Karpas-422 (cell line): ENCODE results near the gene MRFAP1. TPM values are rescaled to one million over a fixed set of nuclear protein-coding genes. Genes with fewer than 3 reads are reported as not detected.

Source experiments
- DNase-seq: peaks from one replicate; pipeline ENCODE4 v3.0.0-alpha.2; 2015
- H2AFZ ChIP-seq: fragments of 200-600 bp; sonication (generic); 2 replicates; pipeline ENCODE4 v1.6.1; 2014; ENCODE audit warnings: antibody characterized with exemption, low read length, mixed read lengths
- H3K27ac ChIP-seq: fragments of 200-600 bp; sonication (generic); 2 replicates; pipeline ENCODE4 v1.5.1; 2014; ENCODE audit warnings: mild to moderate bottlenecking, low read length, moderate library complexity
- H3K27me3 ChIP-seq: fragments of 200-600 bp; sonication (generic); 2 replicates; pipeline ENCODE4 v1.6.1; 2014; ENCODE audit warnings: low read length, mixed read lengths
- H3K36me3 ChIP-seq: fragments of 200-600 bp; sonication (generic); 2 replicates; pipeline ENCODE4 v1.6.1; 2014; ENCODE audit warnings: low read length, mixed read lengths; ENCODE audit not compliant: insufficient read depth
- H3K4me1 ChIP-seq: fragments of 200-600 bp; sonication (generic); 2 replicates; pipeline ENCODE4 v1.6.1; 2014; ENCODE audit warnings: mild to moderate bottlenecking, low read length, mixed read lengths
- H3K4me2 ChIP-seq: fragments of 200-600 bp; sonication (generic); 2 replicates; pipeline ENCODE4 v1.6.1; 2014; ENCODE audit warnings: low read length, low read depth, mild to moderate bottlenecking; ENCODE audit not compliant: poor library complexity, severe bottlenecking
- H3K4me3 ChIP-seq: fragments of 200-600 bp; sonication (generic); 2 replicates; pipeline ENCODE4 v1.5.1; 2014; ENCODE audit warnings: mild to moderate bottlenecking, antibody characterized with exemption, low read length, mixed read lengths
- H3K79me2 ChIP-seq: fragments of 200-600 bp; sonication (generic); 2 replicates; pipeline ENCODE4 v1.6.1; 2014; ENCODE audit warnings: mild to moderate bottlenecking, low read length, mixed read lengths
- H3K9ac ChIP-seq: fragments of 200-600 bp; sonication (generic); 2 replicates; pipeline ENCODE4 v1.6.0; 2014; ENCODE audit warnings: low read length
- H3K9me2 ChIP-seq: fragments of 200-600 bp; sonication (generic), shearing (Covaris generic); replicated peaks from 2 replicates; pipeline ENCODE4 v1.6.0; 2014; ENCODE audit warnings: mild to moderate bottlenecking, low read length, moderate library complexity; ENCODE audit not compliant: insufficient read depth
- H3K9me3 ChIP-seq: fragments of 300-700, 200-600 bp; sonication (generic); 2 replicates; pipeline ENCODE4 v1.6.1; 2014; ENCODE audit warnings: low read length, mixed read lengths
- H4K20me1 ChIP-seq: fragments of 200-600 bp; sonication (generic); 2 replicates; pipeline ENCODE4 v1.6.1; 2014; ENCODE audit warnings: mild to moderate bottlenecking, antibody characterized with exemption, low read length, low read depth; ENCODE audit not compliant: insufficient read depth
- total RNA-seq: library from RNA; depleted of rRNA; stranded (reverse); fragments of >200 nt; shearing (Covaris generic); gene quantifications from 2 replicates; pipeline ENCODE4 v1.2.3, GENCODE V29; 2014; ENCODE audit warnings: low replicate concordance

MRFAP1 gene
- total RNA-seq, 1 experiment from 2014 or later, result 28.8 TPM

DNA sequence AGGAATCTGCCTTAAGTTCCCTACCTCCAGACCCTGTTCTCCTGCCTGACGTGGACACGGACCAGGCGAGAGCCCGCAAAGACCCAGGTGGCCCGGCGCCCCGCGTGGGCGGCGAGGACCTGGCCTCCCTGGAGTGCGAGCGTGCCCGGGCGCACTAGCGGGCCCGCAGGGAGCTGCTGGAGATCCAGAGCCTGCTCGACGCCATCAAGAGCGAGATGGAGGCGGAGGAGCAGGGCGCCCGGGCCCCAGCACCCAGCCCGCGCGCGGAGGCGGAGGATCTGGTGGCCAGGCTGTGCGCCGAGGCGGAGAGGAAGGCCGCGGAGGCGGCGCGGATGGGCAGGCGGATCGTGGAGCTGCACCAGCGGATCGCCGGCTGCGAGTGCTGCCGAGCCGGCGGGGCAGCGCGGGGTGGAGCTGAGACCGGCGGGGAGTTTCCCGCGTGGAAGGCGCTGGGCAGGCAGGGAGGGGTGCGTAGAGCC lies 18.2 kb downstream of the MRFAP1 start:
- H3K9ac ChIP-seq, result no peak overlapping the region
- H3K79me2 ChIP-seq, result no peaks in the 10 kb centered on the region
- no peaks in the 10 kb centered on the region for H3K27me3 ChIP-seq
- no peaks in the 10 kb centered on the region for H3K9me3 ChIP-seq
- no peaks in the 10 kb centered on the region for H3K4me1 ChIP-seq
- no peak overlapping the region for H3K4me2 ChIP-seq
- no peak for DNase-seq
- no peak overlapping the region for H3K27ac ChIP-seq
- no peaks in the 10 kb centered on the region for H3K36me3 ChIP-seq
- H3K9me2 ChIP-seq, result no peaks in the 10 kb centered on the region
- no peaks in the 10 kb centered on the region for H4K20me1 ChIP-seq
- H3K4me3 ChIP-seq, result no peak overlapping the region
- H2AFZ ChIP-seq, result no peak overlapping the region

DNA sequence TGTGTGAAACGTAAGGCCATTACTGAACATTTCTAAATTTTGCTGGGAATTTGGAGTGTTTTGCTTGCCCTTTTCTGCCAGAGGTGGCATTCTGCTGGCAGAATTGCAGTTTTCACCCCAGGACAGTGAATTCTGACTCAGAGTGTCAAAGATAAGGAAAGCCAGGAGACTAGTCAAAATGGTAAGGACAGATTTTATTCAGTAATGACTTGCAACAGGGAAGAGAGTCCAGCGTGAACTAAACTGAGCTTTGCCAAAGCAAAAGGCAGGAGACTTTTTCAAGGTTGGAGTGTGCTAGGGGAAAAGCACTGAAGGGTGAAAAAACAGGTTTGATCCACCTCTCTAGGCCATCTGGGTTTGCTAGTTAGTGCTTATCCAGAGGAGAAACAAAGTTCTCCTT lies 19.4 kb downstream of the MRFAP1 start:
- no peak overlapping the region for H3K27ac ChIP-seq
- no peak overlapping the region for H2AFZ ChIP-seq
- no peaks in the 10 kb centered on the region for H3K79me2 ChIP-seq
- H3K9ac ChIP-seq, result no peak overlapping the region
- no peaks in the 10 kb centered on the region for H3K9me2 ChIP-seq
- no peaks in the 10 kb centered on the region for H3K36me3 ChIP-seq
- no peak for DNase-seq
- no peak overlapping the region for H3K4me2 ChIP-seq
- no peaks in the 10 kb centered on the region for H3K4me1 ChIP-seq
- no peaks in the 10 kb centered on the region for H3K9me3 ChIP-seq
- H4K20me1 ChIP-seq, result no peaks in the 10 kb centered on the region
- H3K4me3 ChIP-seq, result no peak overlapping the region
- no peaks in the 10 kb centered on the region for H3K27me3 ChIP-seq

DNA sequence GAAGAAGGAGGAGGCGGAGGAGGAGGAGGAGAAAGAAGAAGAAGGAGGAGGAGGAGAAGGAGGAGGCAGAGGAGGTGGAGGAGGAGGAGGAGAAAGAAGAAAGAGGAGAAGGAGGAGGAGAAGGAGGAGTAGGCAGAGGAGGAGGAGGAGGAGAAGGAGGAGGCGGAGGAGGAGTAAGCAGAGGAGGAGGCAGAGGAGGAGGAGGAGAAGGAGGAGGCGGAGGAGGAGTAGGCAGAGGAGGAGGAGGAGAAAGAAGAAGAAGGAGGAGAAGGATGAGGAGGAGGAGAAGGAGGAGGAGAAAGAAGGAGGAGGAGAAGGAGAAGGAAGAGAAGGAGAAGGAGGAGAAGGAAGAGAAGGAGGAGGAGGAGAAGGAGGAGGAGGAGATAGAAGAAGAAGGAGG lies 19.9 kb downstream of the MRFAP1 start:
- no peaks in the 10 kb centered on the region for H3K9me2 ChIP-seq
- H3K4me1 ChIP-seq, result no peaks in the 10 kb centered on the region
- no peaks in the 10 kb centered on the region for H3K79me2 ChIP-seq
- H3K9ac ChIP-seq, result no peak overlapping the region
- H3K9me3 ChIP-seq, result no peaks in the 10 kb centered on the region
- DNase-seq, result no peak
- no peaks in the 10 kb centered on the region for H4K20me1 ChIP-seq
- H2AFZ ChIP-seq, result no peak overlapping the region
- H3K27ac ChIP-seq, result no peak overlapping the region
- no peak overlapping the region for H3K4me2 ChIP-seq
- H3K36me3 ChIP-seq, result no peaks in the 10 kb centered on the region
- no peak overlapping the region for H3K4me3 ChIP-seq
- no peaks in the 10 kb centered on the region for H3K27me3 ChIP-seq

DNA sequence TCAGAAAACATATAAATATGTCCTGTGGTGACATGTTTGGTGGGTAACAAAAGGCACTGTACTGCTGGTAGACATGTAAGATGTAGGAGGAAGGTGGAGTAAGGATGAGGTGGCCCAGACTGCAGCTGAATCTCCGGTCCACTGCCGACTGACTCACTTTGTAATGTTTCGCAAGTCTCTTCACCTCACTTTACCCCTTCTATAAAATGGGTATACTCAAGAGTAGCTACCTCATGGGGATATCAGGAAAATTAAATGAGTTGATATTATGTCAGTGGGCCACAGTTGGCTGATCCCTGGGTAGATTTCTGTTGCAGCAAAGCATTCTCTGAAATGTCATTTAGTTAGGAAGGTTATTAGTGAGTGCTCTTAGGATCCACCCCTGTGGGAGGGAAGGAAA lies 22.1 kb downstream of the MRFAP1 start:
- Histone ChIP-seq H3K9ac (no peak overlapping the region), H3K9me2 (no peaks in the 10 kb centered on the region), H2AFZ (no peak overlapping the region), H3K36me3 (no peaks in the 10 kb centered on the region), H3K27ac (no peak overlapping the region), H4K20me1 (no peaks in the 10 kb centered on the region), H3K4me1 (no peaks in the 10 kb centered on the region), H3K79me2 (no peaks in the 10 kb centered on the region), H3K4me3 (no peak overlapping the region), H3K4me2 (no peak overlapping the region), H3K9me3 (no peaks in the 10 kb centered on the region), H3K27me3 (no peaks in the 10 kb centered on the region)
- DNase-seq, result no peak

DNA sequence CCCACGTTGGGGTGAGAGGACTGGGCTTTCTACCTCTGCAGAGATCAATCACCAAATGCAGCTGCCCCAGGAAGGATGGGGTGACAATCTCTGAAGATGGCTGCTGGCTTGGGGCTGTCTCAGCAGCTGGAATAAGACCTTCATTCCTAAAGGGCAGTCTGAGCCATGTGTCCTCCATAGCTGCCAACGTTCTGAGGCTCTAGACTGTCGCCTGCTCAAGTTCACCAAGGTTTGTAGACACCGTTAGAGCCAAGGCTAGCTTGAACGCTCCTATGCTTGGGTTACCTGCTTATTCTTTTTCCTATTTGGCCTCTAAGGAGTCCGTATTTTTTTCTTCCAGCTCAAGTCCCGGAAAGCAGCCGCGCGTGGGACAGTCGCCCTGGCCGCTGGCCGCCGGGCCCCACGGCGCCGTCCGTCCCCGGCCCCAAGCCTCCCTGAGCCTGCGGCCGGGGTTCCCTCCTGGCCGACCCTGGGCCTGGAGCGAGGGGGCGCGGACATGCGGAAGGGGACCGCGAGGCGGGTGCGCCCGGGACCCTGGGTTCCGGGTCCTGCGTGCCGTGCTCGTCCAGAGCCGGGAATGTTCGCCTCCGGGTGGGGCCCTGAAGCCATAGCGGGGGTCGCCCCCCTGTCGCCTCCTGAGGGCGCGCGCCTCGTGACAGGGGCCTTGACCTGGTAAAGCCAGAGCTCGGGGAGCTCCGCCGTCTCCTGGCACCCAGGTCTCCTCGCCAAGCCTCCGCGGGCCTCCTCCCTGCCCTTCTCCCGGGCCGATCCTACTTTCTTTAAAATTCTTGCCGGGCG lies 23.3 kb downstream of the MRFAP1 start:
- Histone ChIP-seq H3K27ac (no peak overlapping the region), H3K36me3 (no peaks in the 10 kb centered on the region), H3K9me2 (no peaks in the 10 kb centered on the region), H4K20me1 (no peaks in the 10 kb centered on the region), H2AFZ (no peak overlapping the region), H3K9ac (no peak overlapping the region), H3K79me2 (no peaks in the 10 kb centered on the region), H3K4me3 (no peak overlapping the region), H3K4me2 (no peak overlapping the region), H3K4me1 (no peaks in the 10 kb centered on the region), H3K27me3 (no peaks in the 10 kb centered on the region), H3K9me3 (no peaks in the 10 kb centered on the region)
- DNase-seq, result no peak

DNA sequence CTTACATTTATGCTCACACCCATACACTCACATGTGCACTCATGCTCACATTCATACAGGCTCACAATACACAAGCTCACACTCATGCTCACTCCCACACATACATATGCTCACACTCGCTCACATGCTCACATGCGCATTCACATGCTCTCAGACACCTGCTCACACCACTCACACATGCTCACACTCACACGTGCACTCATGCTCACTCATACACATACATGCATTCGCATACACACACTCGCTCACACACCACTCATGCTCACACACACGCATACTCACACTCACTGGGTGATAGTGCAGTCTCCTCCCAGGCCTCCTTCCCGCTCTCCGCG lies 24.8 kb downstream of the MRFAP1 start:
- Histone ChIP-seq H3K9me3 (no peaks in the 10 kb centered on the region), H3K27ac (no peak overlapping the region), H4K20me1 (no peaks in the 10 kb centered on the region), H3K9me2 (no peaks in the 10 kb centered on the region), H3K4me3 (no peak overlapping the region), H3K79me2 (no peaks in the 10 kb centered on the region), H3K36me3 (no peaks in the 10 kb centered on the region), H3K27me3 (no peaks in the 10 kb centered on the region), H3K9ac (no peak overlapping the region), H2AFZ (no peak overlapping the region), H3K4me2 (no peak overlapping the region), H3K4me1 (no peaks in the 10 kb centered on the region)
- no peak for DNase-seq

DNA sequence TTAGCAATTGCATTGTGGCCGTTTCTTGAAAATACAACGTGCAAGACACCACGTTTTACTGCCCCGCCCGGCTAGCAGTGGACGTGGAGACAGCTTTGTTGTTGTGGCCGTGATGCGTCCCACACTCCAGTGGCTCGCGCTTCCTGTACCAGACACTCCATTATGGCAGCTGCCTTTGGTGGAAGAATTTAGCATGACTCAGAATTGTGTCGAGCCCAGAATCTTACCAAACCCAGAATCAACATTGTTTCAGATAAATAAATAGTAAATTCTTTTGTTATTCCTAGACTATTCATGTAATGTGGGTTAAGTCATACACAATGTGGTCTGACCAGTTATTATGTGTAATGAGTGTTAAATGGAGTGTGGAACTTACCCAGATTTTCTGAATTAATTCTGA lies 27.9 kb downstream of the MRFAP1 start:
- no peak for DNase-seq
- Histone ChIP-seq H3K79me2 (no peaks in the 10 kb centered on the region), H3K27me3 (no peaks in the 10 kb centered on the region), H3K9me2 (no peaks in the 10 kb centered on the region), H3K4me3 (no peak overlapping the region), H3K36me3 (no peaks in the 10 kb centered on the region), H3K9me3 (no peaks in the 10 kb centered on the region), H3K4me2 (no peak overlapping the region), H4K20me1 (no peaks in the 10 kb centered on the region), H3K9ac (no peak overlapping the region), H3K4me1 (no peaks in the 10 kb centered on the region), H3K27ac (no peak overlapping the region), H2AFZ (no peak overlapping the region)

DNA sequence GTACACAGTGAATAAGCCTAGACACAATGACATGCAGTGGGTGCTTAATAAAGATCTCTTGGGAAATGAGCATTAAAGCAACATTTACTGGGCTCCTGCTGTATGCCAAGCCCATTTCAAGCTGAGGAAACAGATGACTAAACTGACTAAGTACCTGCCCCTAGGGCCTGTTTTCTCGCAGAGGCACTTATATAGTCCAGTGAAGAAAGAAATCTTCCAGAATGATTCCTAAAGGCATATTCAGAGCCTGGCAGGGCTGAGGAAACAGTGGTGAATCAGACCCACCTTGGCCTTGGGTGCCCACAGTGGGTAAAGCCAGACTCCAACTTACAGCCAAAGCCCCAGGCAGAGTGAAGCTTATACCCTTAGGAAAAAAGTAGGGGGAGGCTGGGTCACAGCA lies 31.2 kb downstream of the MRFAP1 start:
- Histone ChIP-seq H2AFZ (no peak overlapping the region), H3K27ac (no peak overlapping the region), H3K4me3 (no peak overlapping the region), H3K36me3 (no peaks in the 10 kb centered on the region), H4K20me1 (no peaks in the 10 kb centered on the region), H3K79me2 (no peaks in the 10 kb centered on the region), H3K27me3 (no peaks in the 10 kb centered on the region), H3K4me1 (no peaks in the 10 kb centered on the region), H3K9me3 (no peaks in the 10 kb centered on the region), H3K9ac (no peak overlapping the region), H3K4me2 (no peak overlapping the region), H3K9me2 (no peaks in the 10 kb centered on the region)
- no peak for DNase-seq
